ENCODE results near the gene MROH9. TPM values are rescaled to one million over a fixed set of nuclear protein-coding genes. Genes with fewer than 3 reads are reported as not detected.

The MROH9 gene, protein sequence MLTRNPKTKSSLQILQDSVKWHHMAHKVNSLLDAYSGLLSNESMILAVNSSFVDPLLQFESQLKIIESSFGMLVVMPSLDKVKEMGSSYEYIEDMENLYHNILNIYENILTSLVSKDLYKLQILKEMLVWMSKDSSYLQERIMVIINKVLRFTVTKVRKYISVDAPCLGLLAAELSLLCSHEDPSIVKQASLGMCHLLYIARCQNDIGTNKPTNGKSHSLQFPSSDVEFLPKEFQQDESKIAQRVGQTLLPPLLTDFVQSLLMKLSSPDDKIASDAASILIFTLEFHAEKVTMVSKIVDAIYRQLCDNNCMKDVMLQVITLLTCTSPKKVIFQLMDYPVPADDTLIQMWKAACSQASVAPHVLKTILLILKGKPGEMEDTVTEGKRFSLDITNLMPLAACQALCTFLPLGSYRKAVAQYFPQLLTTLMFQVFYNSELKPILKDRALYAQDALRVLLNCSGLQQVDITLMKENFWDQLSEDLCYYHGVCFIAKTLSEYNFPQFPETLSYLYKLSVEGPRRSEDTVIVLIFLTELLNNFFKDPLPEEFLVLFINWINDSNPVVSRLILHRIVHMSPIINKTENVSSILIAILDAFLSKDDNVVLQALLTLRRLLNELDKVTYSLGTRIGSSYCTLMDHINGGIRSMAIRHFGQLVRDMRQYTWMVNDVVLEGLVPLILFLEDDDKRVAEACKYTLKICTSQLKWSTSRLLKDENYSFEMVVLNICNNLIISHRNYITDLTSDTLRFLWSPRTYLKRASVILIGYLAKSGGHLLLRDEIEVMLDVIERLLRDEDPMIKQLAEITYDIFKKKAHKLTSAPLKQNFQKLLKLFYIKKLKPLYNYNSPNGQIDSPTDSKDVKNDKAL
- total RNA-seq, result not detected in 2 replicates

GRCh38 chr1:170935231-170935630 lies at the start of gene MROH9:
MROH9 (plus strand) TSS chr1:170935534; CDS start chr1:170945557, 10,023 bp downstream.

GRCh38 chr1:171090604-171091003 lies 155.3 kb downstream of the MROH9 start, which contains the start of gene FMO3:
FMO3 (plus strand) TSS chr1:171090905; CDS start chr1:171092659, 1,754 bp downstream.

Other genes starting within 250 kb of the MROH9 start
- gene FMO3, start 155.4 kb downstream of the MROH9 start, total RNA-seq, result not detected in 2 replicates
- gene FMO2, start 249.8 kb downstream of the MROH9 start, total RNA-seq, result 0.24 TPM in 1 of 2 replicates, not detected in the other